COLO668 (cell line): ENCODE data around the gene C13orf42.

Source experiments
- DNase-seq: peaks from one replicate; lab custom pipeline; 2025; ENCODE audit not compliant: unreplicated experiment; lab: John Stamatoyannopoulos, UW

Gene C13orf42

GRCh38 chr13:51035978-51036377 lies 75.1 kb downstream of the C13orf42 start:
- peak; percentile 77 for DNase-seq

GRCh38 chr13:51035469-51035868 lies 75.6 kb downstream of the C13orf42 start:
- DNase-seq: no peak

- peak; percentile 78 for DNase-seq
Observed at GRCh38 chr13:51034906-51035305, 76.2 kb downstream of the C13orf42 start.

- no peak for DNase-seq
Observed at GRCh38 chr13:51033421-51034185, 77.5 kb downstream of the C13orf42 start.

GRCh38 chr13:51032831-51033230 lies 78.2 kb downstream of the C13orf42 start:
- DNase-seq: no peak
